ENCODE measurements around the gene HLA-DMA. TPM values are rescaled to one million over a fixed set of nuclear protein-coding genes. Genes with fewer than 3 reads are reported as not detected.
"Not testable (repeated sequence)": the region's sequence is repeated elsewhere in the genome, so short reads cannot be mapped to it uniquely, and the experiment has no call there.

HLA-DMA gene
- total RNA-seq, 1 donor from 2014 or later = 4.7 TPM

DNA sequence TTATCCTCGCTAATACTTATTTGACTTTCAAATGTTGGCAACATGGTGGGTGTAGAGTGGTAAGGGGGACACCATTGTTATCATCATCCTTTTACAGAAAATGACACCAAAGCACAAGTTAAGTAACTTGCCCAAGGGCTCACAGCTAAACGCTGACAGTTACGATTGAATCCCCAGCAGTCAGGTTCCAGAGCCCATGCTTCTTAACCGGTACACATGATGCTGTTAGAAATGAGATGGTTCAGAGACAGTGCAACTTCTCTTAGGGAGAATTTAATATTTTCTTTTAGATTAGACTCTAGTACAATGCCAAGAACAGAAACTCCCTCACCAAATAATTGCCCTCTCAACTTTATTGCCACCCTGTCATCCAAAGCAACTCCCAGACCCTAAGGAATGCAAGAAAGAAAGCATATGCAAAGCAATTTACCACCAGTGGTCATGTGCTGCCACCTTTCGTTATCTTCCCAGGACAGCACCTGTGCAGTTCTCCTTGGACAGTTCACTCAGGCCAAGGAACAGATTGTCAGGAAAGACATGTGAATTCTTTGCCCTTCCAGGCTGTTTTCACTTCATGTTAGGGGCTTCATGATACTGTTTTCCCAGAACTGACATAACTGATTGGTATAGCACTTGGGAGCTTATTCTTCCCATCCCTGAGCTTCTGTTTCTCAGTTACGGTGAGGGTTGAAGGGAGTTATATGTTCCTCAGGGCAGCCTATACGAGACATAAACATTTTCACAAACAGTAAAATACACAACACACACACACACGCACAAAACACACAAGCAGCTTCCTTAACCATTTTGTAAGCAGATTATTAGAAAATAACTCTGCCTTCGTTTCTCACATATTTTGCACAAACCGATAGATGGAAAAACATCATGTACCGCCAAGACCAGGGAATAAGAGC lies 5.1 kb downstream of the HLA-DMA start:
- TF ChIP-seq, protein P1, sequence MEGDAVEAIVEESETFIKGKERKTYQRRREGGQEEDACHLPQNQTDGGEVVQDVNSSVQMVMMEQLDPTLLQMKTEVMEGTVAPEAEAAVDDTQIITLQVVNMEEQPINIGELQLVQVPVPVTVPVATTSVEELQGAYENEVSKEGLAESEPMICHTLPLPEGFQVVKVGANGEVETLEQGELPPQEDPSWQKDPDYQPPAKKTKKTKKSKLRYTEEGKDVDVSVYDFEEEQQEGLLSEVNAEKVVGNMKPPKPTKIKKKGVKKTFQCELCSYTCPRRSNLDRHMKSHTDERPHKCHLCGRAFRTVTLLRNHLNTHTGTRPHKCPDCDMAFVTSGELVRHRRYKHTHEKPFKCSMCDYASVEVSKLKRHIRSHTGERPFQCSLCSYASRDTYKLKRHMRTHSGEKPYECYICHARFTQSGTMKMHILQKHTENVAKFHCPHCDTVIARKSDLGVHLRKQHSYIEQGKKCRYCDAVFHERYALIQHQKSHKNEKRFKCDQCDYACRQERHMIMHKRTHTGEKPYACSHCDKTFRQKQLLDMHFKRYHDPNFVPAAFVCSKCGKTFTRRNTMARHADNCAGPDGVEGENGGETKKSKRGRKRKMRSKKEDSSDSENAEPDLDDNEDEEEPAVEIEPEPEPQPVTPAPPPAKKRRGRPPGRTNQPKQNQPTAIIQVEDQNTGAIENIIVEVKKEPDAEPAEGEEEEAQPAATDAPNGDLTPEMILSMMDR (IDR thresholded peaks at IDR 0.05; ENCODE audit: insufficient read depth, low read length, poor library complexity, severe bottlenecking) = peak; percentile 74
- Histone ChIP-seq H3K4me3 (ENCODE audit: low read depth, low read length) (no peak overlapping the region), H3K36me3 (ENCODE audit: control insufficient read depth, insufficient read depth, low read length) (no peaks in the 10 kb centered on the region), H3K27me3 (ENCODE audit: control insufficient read depth, insufficient read depth, low read length) (peaks cover 10% of the 10 kb centered on the region)
- no peak for DNase-seq (ENCODE audit: low read depth)

DNA sequence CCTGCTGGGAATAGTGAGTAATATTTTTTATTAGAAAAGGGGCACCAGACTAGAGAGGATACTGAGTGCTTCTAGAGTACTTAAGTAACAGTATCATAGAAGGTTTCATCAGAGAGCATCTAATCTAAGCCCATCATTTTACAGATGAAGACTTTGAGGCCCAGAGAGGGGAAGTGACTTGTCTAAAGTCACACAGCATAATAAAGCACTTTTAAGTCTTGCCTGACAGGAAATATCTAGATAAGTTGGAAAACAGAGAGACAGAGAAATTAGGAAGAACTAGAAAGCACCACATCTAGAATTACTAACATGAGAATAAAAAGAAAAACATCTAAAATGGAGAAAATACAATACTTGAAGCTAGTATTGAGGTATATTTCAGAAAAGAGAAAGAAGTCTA lies 6.0 kb downstream of the HLA-DMA start:
- no peaks in the 10 kb centered on the region for H3K36me3 ChIP-seq (ENCODE audit: control insufficient read depth, insufficient read depth, low read length)
- peaks cover 10% of the 10 kb centered on the region for H3K27me3 ChIP-seq (ENCODE audit: control insufficient read depth, insufficient read depth, low read length)
- no peak for DNase-seq (ENCODE audit: low read depth)
- TF ChIP-seq, protein P1 (IDR thresholded peaks at IDR 0.05; ENCODE audit: insufficient read depth, low read length, poor library complexity, severe bottlenecking) = no peak
- no peak overlapping the region for H3K4me3 ChIP-seq (ENCODE audit: low read depth, low read length)

DNA sequence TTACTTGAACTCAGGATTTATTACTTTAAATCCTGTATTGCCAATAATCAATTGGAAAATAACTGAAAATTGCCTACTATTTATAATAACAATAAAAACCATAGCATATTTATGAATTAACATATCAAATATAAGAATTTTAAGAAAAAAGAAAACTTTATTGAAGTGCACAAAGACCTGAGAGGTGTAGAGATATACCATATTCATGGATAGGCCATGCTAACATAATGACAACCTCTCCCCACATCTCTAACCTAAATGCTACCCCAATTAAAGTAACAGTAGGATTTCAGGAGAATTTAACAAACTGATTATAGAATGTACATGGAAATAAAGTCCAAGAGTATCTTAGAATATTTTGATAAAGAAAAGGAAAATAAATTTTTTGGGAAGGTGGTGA lies 6.9 kb downstream of the HLA-DMA start:
- no peaks in the 10 kb centered on the region for H3K36me3 ChIP-seq (ENCODE audit: control insufficient read depth, insufficient read depth, low read length)
- no peak overlapping the region for H3K4me3 ChIP-seq (ENCODE audit: low read depth, low read length)
- no peak for DNase-seq (ENCODE audit: low read depth)
- TF ChIP-seq, protein P1 (IDR thresholded peaks at IDR 0.05; ENCODE audit: insufficient read depth, low read length, poor library complexity, severe bottlenecking) = no peak
- peaks cover 10% of the 10 kb centered on the region for H3K27me3 ChIP-seq (ENCODE audit: control insufficient read depth, insufficient read depth, low read length)

DNA sequence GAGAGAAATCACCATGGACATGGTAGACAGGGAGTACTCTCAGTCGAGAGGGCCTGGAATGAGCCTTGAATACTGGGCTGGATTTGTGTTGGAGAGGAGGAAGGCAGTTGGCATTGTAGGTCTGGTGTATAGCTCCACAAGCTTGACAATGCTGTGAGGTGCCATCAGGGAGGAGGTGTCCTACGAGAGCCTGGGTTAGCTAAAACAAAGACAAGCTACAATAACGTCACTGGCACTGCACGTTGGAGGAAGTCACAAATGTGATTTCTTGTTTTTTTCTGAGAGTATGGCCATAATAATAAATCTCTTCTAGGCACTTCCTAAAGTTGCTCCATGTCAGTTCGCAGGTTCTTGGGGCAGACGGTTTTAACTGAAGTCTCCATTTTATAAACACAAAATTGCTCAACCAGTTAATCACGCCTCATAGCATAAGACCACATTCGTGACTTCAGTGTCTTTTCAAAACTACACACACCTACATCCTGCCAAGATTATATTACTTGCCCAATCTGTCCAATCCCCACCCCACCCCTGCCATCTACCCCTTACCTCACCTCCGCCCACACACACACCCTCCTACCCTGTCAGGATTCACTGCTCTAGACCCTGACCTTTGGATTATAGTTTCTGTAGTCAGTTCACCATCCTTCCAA lies 7.7 kb downstream of the HLA-DMA start:
- no peak overlapping the region for H3K4me3 ChIP-seq (ENCODE audit: low read depth, low read length)
- no peaks in the 10 kb centered on the region for H3K36me3 ChIP-seq (ENCODE audit: control insufficient read depth, insufficient read depth, low read length)
- TF ChIP-seq, protein P1 (IDR thresholded peaks at IDR 0.05; ENCODE audit: insufficient read depth, low read length, poor library complexity, severe bottlenecking) = no peak
- H3K27me3 ChIP-seq (ENCODE audit: control insufficient read depth, insufficient read depth, low read length) = peaks cover 8% of the 10 kb centered on the region
- no peak for DNase-seq (ENCODE audit: low read depth)

DNA sequence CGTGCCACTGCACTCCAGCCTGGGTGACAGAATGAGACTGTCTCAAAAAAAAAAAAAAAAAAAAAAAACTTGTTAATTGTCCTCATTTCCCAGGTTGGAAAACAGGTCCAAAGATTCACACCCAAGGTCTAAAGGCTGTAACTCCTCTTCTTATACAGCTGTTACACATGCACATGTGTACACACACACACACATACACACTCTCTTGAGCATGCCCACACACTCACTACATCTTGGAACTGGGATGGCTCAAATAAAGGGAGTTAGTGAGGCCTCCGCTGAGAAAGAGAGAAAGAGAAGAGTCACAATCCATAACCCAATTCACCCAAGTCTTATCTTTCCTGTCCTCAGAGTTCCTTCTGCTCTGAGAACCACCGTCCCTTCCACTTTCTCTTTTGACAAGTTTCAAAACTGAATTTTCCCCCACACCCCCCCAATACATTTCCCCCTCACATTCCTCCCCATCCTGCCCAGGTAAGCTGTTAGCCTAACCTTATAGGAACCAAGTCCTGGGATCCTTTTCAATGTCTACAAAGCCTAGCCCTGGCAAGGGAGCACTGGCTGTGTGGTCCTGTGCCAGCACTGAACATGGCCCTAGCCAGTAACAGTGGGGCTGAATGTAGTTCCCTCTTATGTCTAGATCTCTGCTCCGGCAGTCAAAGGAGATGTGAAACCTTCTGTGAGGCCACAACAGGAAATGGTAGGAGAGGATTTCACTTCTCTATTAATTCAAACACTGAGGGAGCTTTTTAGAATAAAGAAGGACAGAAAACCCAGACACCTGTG lies 8.8 kb downstream of the HLA-DMA start:
- DNase-seq (ENCODE audit: low read depth) = no peak
- TF ChIP-seq, protein P1 (IDR thresholded peaks at IDR 0.05; ENCODE audit: insufficient read depth, low read length, poor library complexity, severe bottlenecking) = no peak
- Histone ChIP-seq H3K36me3 (ENCODE audit: control insufficient read depth, insufficient read depth, low read length) (no peaks in the 10 kb centered on the region), H3K27me3 (ENCODE audit: control insufficient read depth, insufficient read depth, low read length) (peaks cover 8% of the 10 kb centered on the region), H3K4me3 (ENCODE audit: low read depth, low read length) (no peak overlapping the region)

DNA sequence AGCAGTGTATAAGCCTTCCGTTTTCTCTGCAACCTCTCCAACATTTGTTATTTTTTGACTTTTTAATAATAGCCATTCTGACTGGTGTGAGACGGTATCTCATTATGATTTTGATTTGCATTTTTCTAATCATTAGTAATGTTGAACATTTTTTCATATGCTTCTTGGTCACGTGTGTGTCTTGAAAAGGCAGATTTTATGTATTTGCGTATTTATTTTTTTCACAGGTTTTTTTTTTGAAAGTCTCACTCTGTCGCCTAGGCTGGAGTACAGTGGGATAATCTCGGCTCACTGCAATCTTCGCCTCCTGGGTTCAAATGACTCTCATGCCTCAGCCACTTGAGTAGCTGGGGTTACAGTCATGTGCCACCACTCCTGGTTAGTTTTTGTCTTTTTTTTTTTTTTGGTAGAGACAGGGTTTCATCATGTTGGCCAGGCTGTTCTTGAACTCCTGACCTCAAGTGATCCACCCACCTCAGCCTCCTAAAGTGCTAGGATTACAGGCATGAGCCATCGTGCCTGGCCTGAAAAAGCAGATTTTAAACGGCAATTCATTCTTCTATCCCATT lies 10.3 kb downstream of the HLA-DMA start:
- peaks cover 17% of the 10 kb centered on the region for H3K27me3 ChIP-seq (ENCODE audit: control insufficient read depth, insufficient read depth, low read length)
- not testable (repeated sequence) for H3K4me3 ChIP-seq (ENCODE audit: low read depth, low read length); DNase-seq (ENCODE audit: low read depth); H3K36me3 ChIP-seq (ENCODE audit: control insufficient read depth, insufficient read depth, low read length)

Data from kidney epithelial cell (primary cell).